ENCODE results near the gene SPATA17. TPM values are rescaled to one million over a fixed set of nuclear protein-coding genes. Genes with fewer than 3 reads are reported as not detected.

The SPATA17 gene
- total RNA-seq, 1 donor from 2014 or later: not detected

GRCh38 chr1:217895841-217896240 is 264.7 kb downstream of the SPATA17 start:
- Histone ChIP-seq H3K27me3 (no peaks in the 10 kb centered on the region), H3K9me3 (no peaks in the 10 kb centered on the region), H3K4me1 (no peaks in the 10 kb centered on the region), H3K27ac (no peak overlapping the region), H3K36me3 (no peaks in the 10 kb centered on the region), H3K4me3 (no peak overlapping the region)
- no peak for TF ChIP-seq POLR2AphosphoS5 (IDR thresholded peaks at IDR 0.05; ENCODE audit: insufficient read depth in 1 of 2, low read depth in 1 of 2)
- no peak for TF ChIP-seq POLR2A (IDR thresholded peaks at IDR 0.05)
- no peak for TF ChIP-seq CTCF (IDR thresholded peaks at IDR 0.05)
- no peak for DNase-seq (ENCODE audit: extremely low spot score in 2 of 2)
- intact Hi-C loops (cut with DNase I): no loop called here

GRCh38 chr1:217896490-217896889 is 265.3 kb downstream of the SPATA17 start:
- H3K27me3 ChIP-seq: no peaks in the 10 kb centered on the region
- no peak for DNase-seq (ENCODE audit: extremely low spot score in 2 of 2)
- H3K4me1 ChIP-seq: no peaks in the 10 kb centered on the region
- no peaks in the 10 kb centered on the region for H3K9me3 ChIP-seq
- intact Hi-C loops (cut with DNase I): no loop called here
- H3K4me3 ChIP-seq: no peak overlapping the region
- TF ChIP-seq CTCF (IDR thresholded peaks at IDR 0.05): no peak
- TF ChIP-seq POLR2AphosphoS5 (IDR thresholded peaks at IDR 0.05; ENCODE audit: insufficient read depth in 1 of 2, low read depth in 1 of 2): no peak
- TF ChIP-seq POLR2A (IDR thresholded peaks at IDR 0.05): no peak
- no peaks in the 10 kb centered on the region for H3K36me3 ChIP-seq
- no peak overlapping the region for H3K27ac ChIP-seq

- Histone ChIP-seq H3K36me3 (no peaks in the 10 kb centered on the region), H3K27me3 (no peaks in the 10 kb centered on the region), H3K27ac (no peak overlapping the region), H3K9me3 (no peaks in the 10 kb centered on the region), H3K4me3 (no peak overlapping the region), H3K4me1 (no peaks in the 10 kb centered on the region)
- intact Hi-C loops (cut with DNase I): no loop called here
- TF ChIP-seq POLR2AphosphoS5 (IDR thresholded peaks at IDR 0.05; ENCODE audit: insufficient read depth in 1 of 2, low read depth in 1 of 2) (no peak), CTCF (IDR thresholded peaks at IDR 0.05) (no peak), POLR2A (IDR thresholded peaks at IDR 0.05) (no peak)
- no peak for DNase-seq (ENCODE audit: extremely low spot score in 2 of 2)
These were observed 266.0 kb downstream of the SPATA17 start for GRCh38 chr1:217897100-217897499.

- Histone ChIP-seq H3K4me3 (no peak overlapping the region), H3K36me3 (no peaks in the 10 kb centered on the region), H3K27ac (no peak overlapping the region), H3K27me3 (no peaks in the 10 kb centered on the region), H3K9me3 (no peaks in the 10 kb centered on the region), H3K4me1 (no peaks in the 10 kb centered on the region)
- DNase-seq (ENCODE audit: extremely low spot score in 2 of 2): no peak
- intact Hi-C loops (cut with DNase I): no loop called here
- TF ChIP-seq POLR2A (IDR thresholded peaks at IDR 0.05) (no peak), CTCF (IDR thresholded peaks at IDR 0.05) (no peak), POLR2AphosphoS5 (IDR thresholded peaks at IDR 0.05; ENCODE audit: insufficient read depth in 1 of 2, low read depth in 1 of 2) (no peak)
These were observed 268.5 kb downstream of the SPATA17 start for GRCh38 chr1:217899614-217900013.

GRCh38 chr1:217907504-217907903 is 276.4 kb downstream of the SPATA17 start:
- H3K27ac ChIP-seq: no peak overlapping the region
- intact Hi-C loops (cut with DNase I): loop anchor here (5.0 kb wide), 1 partner anchor 600 kb away; no protein-coding TSS in a partner anchor

More at GRCh38 chr1:217907504-217907903, 276.4 kb downstream of the SPATA17 start:
- Histone ChIP-seq H3K4me1 (no peaks in the 10 kb centered on the region), H3K27me3 (no peaks in the 10 kb centered on the region), H3K9me3 (no peaks in the 10 kb centered on the region), H3K4me3 (no peak overlapping the region), H3K36me3 (no peaks in the 10 kb centered on the region)
- no peak for TF ChIP-seq POLR2A (IDR thresholded peaks at IDR 0.05)
- no peak for TF ChIP-seq CTCF (IDR thresholded peaks at IDR 0.05)
- no peak for TF ChIP-seq POLR2AphosphoS5 (IDR thresholded peaks at IDR 0.05; ENCODE audit: insufficient read depth in 1 of 2, low read depth in 1 of 2)
- no peak for DNase-seq (ENCODE audit: extremely low spot score in 2 of 2)
